ENCODE results near the gene ATP2B3. TPM values are rescaled to one million over a fixed set of nuclear protein-coding genes. Genes with fewer than 3 reads are reported as not detected.

ATP2B3 gene
- total and polyA plus RNA-seq, 9 of the 15 experiments (the other 6 are each of a cell fraction or from before 2014, with no cell fraction given), result 0.04 TPM; not detected in 8

GRCh38 chrX:153609917-153610835, 92.7 kb downstream of the ATP2B3 start (continued):
- TF ChIP-seq, protein P1, sequence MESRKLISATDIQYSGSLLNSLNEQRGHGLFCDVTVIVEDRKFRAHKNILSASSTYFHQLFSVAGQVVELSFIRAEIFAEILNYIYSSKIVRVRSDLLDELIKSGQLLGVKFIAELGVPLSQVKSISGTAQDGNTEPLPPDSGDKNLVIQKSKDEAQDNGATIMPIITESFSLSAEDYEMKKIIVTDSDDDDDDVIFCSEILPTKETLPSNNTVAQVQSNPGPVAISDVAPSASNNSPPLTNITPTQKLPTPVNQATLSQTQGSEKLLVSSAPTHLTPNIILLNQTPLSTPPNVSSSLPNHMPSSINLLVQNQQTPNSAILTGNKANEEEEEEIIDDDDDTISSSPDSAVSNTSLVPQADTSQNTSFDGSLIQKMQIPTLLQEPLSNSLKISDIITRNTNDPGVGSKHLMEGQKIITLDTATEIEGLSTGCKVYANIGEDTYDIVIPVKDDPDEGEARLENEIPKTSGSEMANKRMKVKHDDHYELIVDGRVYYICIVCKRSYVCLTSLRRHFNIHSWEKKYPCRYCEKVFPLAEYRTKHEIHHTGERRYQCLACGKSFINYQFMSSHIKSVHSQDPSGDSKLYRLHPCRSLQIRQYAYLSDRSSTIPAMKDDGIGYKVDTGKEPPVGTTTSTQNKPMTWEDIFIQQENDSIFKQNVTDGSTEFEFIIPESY (CRISPR knock-in tag; IDR thresholded peaks at IDR 0.05), result peak; percentile 92
- no peak for TF ChIP-seq TEAD4 (IDR thresholded peaks at IDR 0.05; ENCODE audit: low read length)
- peak; percentile 96 for TF ChIP-seq TEAD4 (CRISPR knock-in tag; IDR thresholded peaks at IDR 0.05; ENCODE audit: borderline replicate concordance)
- TF ChIP-seq, protein P2, sequence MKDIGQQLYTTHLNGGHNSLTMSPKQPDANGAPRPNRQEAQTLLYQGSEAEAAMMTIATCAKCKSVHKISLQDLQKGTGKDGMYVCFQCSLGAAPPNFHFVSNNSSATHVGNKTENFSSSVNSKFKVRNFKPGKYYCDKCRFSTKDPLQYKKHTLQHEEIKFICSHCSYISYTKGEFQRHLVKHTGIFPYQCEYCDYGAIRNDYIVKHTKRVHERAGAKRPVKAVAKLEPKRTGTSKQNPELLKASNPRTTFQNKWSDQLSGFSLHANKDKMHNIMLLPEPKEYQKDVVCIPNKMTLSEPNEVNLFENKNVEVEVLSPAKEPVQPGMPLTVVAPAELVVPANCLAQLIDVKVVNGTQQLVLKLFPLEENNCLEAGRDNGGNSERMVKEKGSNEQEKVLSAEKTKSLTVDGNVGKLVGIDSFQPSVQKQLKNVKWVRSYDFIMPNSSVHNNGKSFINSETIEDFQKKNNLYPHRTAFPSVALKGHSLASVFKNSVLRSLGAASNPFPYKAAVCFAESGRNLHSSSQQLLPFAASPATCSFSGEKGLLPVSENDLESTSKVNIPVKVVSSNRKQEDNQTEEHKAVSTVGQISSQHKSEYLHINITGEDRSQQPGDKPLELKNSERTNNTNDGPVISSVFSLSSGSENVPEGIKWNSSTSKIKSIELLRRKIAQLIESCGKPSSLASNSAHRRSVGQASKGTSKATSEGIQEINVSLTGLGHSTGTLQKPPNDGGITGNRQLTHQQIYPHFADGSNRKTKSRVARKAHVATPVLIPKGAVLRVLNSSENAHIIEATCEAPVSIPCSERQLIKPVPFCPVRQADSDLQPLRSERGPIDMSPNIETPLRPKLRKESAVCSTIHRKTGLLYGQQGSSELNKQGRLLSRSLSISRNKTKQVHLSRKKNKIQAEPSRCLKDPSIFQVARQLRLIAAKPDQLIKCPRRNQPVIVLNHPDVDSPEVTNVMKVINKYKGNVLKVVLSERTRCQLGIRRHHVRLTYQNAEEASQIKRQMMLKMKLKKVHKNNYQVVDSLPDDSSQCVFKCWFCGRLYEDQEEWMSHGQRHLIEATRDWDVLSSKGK (CRISPR knock-in tag; IDR thresholded peaks at IDR 0.05), result no peak
- TF ChIP-seq, protein P3, sequence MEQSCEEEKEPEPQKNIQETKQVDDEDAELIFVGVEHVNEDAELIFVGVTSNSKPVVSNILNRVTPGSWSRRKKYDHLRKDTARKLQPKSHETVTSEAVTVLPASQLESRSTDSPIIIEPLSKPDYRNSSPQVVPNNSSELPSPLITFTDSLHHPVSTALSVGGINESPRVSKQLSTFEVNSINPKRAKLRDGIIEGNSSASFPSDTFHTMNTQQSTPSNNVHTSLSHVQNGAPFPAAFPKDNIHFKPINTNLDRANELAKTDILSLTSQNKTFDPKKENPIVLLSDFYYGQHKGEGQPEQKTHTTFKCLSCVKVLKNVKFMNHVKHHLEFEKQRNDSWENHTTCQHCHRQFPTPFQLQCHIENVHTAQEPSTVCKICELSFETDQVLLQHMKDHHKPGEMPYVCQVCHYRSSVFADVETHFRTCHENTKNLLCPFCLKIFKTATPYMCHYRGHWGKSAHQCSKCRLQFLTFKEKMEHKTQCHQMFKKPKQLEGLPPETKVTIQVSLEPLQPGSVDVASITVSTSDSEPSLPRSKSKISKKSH (CRISPR knock-in tag; IDR thresholded peaks at IDR 0.05), result no peak
- no peak for TF ChIP-seq HMG20A (CRISPR knock-in tag; conservative IDR thresholded peaks at IDR 0.05)
- no peak for TF ChIP-seq MAFF (IDR thresholded peaks at IDR 0.05; ENCODE audit: low read length)
- no peak for TF ChIP-seq BRF1 (IDR thresholded peaks at IDR 0.05; ENCODE audit: borderline replicate concordance, extremely low read depth, insufficient read length)
- TF ChIP-seq MTF1 (CRISPR knock-in tag; IDR thresholded peaks at IDR 0.05; ENCODE audit: borderline replicate concordance), result no peak
- TF ChIP-seq NR1H2 (CRISPR knock-in tag; IDR thresholded peaks at IDR 0.05), result no peak
- TF ChIP-seq TBL1XR1 (IDR thresholded peaks at IDR 0.05; ENCODE audit: low read length in 2 of 2), result no peak
- TF ChIP-seq MYNN (IDR thresholded peaks at IDR 0.05), result no peak
- no peak for TF ChIP-seq MYNN (CRISPR knock-in tag; IDR thresholded peaks at IDR 0.05)
- TF ChIP-seq CGGBP1 (CRISPR knock-in tag; IDR thresholded peaks at IDR 0.05), result no peak
- TF ChIP-seq WHSC1 (IDR thresholded peaks at IDR 0.05; ENCODE audit: low read length), result no peak
- TF ChIP-seq SRF (CRISPR knock-in tag; IDR thresholded peaks at IDR 0.05), result peak in 1 of 2 experiments; percentile 74; a peak in 1 of 4 replicates
- no peak for TF ChIP-seq ZNF316 (IDR thresholded peaks at IDR 0.05)
- TF ChIP-seq HNRNPLL (IDR thresholded peaks at IDR 0.05; ENCODE audit: low read depth, low read length, poor library complexity, severe bottlenecking), result no peak
- no peak for TF ChIP-seq POLR2A (conservative IDR thresholded peaks at IDR 0.05)
- no peak for TF ChIP-seq NR2C1 (IDR thresholded peaks at IDR 0.05)
- no peak for TF ChIP-seq NR2C1 (tag; IDR thresholded peaks at IDR 0.05)
- TF ChIP-seq, protein P4, sequence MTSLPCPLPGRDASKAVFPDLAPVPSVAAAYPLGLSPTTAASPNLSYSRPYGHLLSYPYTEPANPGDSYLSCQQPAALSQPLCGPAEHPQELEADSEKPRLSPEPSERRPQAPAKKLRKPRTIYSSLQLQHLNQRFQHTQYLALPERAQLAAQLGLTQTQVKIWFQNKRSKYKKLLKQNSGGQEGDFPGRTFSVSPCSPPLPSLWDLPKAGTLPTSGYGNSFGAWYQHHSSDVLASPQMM (CRISPR knock-in tag; IDR thresholded peaks at IDR 0.05), result no peak

Measured in K562 (cell line).